DOHH2 (cell line): ENCODE data around the gene ADH1A.

Source experiments
- H3F3A ChIP-seq: fragments of 200-600 bp; sonication (generic), shearing (Covaris generic); 2 replicates; pipeline ENCODE4 v1.6.0; 2016; ENCODE audit warnings: antibody characterized with exemption, mild to moderate bottlenecking; ENCODE audit not compliant: control insufficient read depth, insufficient read depth
- H3K27ac ChIP-seq: fragments of 200-600 bp; sonication (generic); 2 replicates; pipeline ENCODE4 v1.5.1; 2014; ENCODE audit warnings: low read depth, mild to moderate bottlenecking, low read length, moderate library complexity
- H3K27me3 ChIP-seq: fragments of 200-600 bp; sonication (generic); 2 replicates; pipeline ENCODE4 v1.6.1; 2014; ENCODE audit warnings: mild to moderate bottlenecking, low read length, mixed read lengths; ENCODE audit not compliant: control insufficient read depth
- H3K36me3 ChIP-seq: fragments of 200-600 bp; sonication (generic); 2 replicates; pipeline ENCODE4 v1.6.1; 2014; ENCODE audit warnings: mild to moderate bottlenecking, low read length, moderate library complexity, mixed read lengths; ENCODE audit not compliant: control insufficient read depth
- H3K4me1 ChIP-seq: fragments of 200-600 bp; sonication (generic); 2 replicates; pipeline ENCODE4 v1.6.1; 2014; ENCODE audit warnings: mild to moderate bottlenecking, low read length, mixed read lengths; ENCODE audit not compliant: control insufficient read depth
- H3K4me2 ChIP-seq: fragments of 200-600 bp; sonication (generic); 2 replicates; pipeline ENCODE4 v1.6.0; 2014; ENCODE audit warnings: mild to moderate bottlenecking, low read length, moderate library complexity
- H3K4me3 ChIP-seq: fragments of 200-600 bp; sonication (generic); 2 replicates; pipeline ENCODE4 v1.5.1; 2014; ENCODE audit warnings: mild to moderate bottlenecking, low read length, mixed read lengths
- H3K79me2 ChIP-seq: fragments of 200-600 bp; sonication (generic); 2 replicates; pipeline ENCODE4 v1.6.1; 2014; ENCODE audit warnings: mild to moderate bottlenecking, low read length, mixed read lengths; ENCODE audit not compliant: control insufficient read depth
- H3K9me2 ChIP-seq: fragments of 200-600 bp; sonication (generic); replicated peaks from 2 replicates; pipeline ENCODE4 v1.6.1; 2014; ENCODE audit warnings: mild to moderate bottlenecking, low read length, mixed read lengths; ENCODE audit not compliant: control insufficient read depth
- H3K9me3 ChIP-seq: fragments of 200-600 bp; sonication (generic); 2 replicates; pipeline ENCODE4 v1.6.1; 2014; ENCODE audit warnings: antibody characterized with exemption, low read length, mixed read lengths; ENCODE audit not compliant: control insufficient read depth, insufficient read depth
- H4K20me1 ChIP-seq: fragments of 200-600 bp; sonication (generic); 2 replicates; pipeline ENCODE4 v1.6.0; 2014; ENCODE audit warnings: low read depth, mild to moderate bottlenecking, antibody characterized with exemption, low read length, moderate library complexity; ENCODE audit not compliant: control insufficient read depth, insufficient read depth
- CTCF ChIP-seq: fragments of 200-600 bp; sonication (generic); IDR thresholded peaks from one replicate; pipeline ENCODE4 v1.5.1; 2014; ENCODE audit warnings: antibody characterized with exemption, mild to moderate bottlenecking, low read depth, low read length; ENCODE audit not compliant: poor library complexity, severe bottlenecking
- EZH2phosphoT487 ChIP-seq: fragments of 200-600 bp; sonication (generic); IDR thresholded peaks from 2 replicates; pipeline ENCODE4 v1.6.1; 2017; ENCODE audit warnings: borderline replicate concordance, mild to moderate bottlenecking, antibody characterized with exemption, low read length, moderate library complexity, mixed read lengths

ADH1A gene

GRCh38 chr4:99252746-99253145 is 38.0 kb downstream of the ADH1A start:
- Histone ChIP-seq H3K79me2 (no peaks in the 10 kb centered on the region), H3K27me3 (no peaks in the 10 kb centered on the region), H3K4me2 (no peak overlapping the region), H3K36me3 (no peaks in the 10 kb centered on the region), H3K9me3 (no peaks in the 10 kb centered on the region), H3K9me2 (no peaks in the 10 kb centered on the region), H3K27ac (no peak overlapping the region), H3K4me1 (no peaks in the 10 kb centered on the region), H4K20me1 (no peaks in the 10 kb centered on the region), H3K4me3 (no peak overlapping the region), H3F3A (no peaks in the 10 kb centered on the region)
- no peak for TF ChIP-seq EZH2phosphoT487
- TF ChIP-seq CTCF = no peak

DNA sequence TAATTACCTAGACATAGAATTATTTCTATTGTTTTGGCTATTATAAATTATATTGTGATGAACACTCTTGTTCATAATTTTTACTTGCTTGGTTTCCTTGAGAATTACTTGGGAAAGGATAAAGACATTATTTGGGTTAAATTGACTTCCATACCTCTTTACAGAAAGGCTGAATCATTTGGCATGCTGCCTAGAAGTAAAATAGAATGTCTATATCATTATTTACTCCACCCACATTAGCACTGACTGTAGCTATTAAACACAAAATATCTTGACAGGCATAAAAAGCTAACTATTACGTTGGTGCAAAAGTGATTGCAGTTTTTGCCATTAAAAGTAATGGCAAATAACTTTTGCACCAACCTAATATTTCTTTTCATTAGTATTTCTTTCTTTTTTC is 42.1 kb downstream of the ADH1A start:
- no peak for TF ChIP-seq EZH2phosphoT487
- no peak for TF ChIP-seq CTCF
- Histone ChIP-seq H3K36me3 (no peaks in the 10 kb centered on the region), H3K9me3 (no peaks in the 10 kb centered on the region), H3K9me2 (no peaks in the 10 kb centered on the region), H3K4me1 (no peaks in the 10 kb centered on the region), H3K27ac (no peak overlapping the region), H3K79me2 (no peaks in the 10 kb centered on the region), H3K27me3 (no peaks in the 10 kb centered on the region), H3K4me2 (no peak overlapping the region), H4K20me1 (no peaks in the 10 kb centered on the region), H3F3A (no peaks in the 10 kb centered on the region), H3K4me3 (no peak overlapping the region)

- Histone ChIP-seq H4K20me1 (no peaks in the 10 kb centered on the region), H3K4me3 (no peak overlapping the region), H3K27ac (no peak overlapping the region), H3K36me3 (no peaks in the 10 kb centered on the region), H3K9me3 (no peaks in the 10 kb centered on the region), H3K27me3 (no peaks in the 10 kb centered on the region), H3K9me2 (no peaks in the 10 kb centered on the region), H3K79me2 (no peaks in the 10 kb centered on the region), H3K4me1 (no peaks in the 10 kb centered on the region), H3K4me2 (no peak overlapping the region), H3F3A (no peaks in the 10 kb centered on the region)
- TF ChIP-seq EZH2phosphoT487 (no peak), CTCF (no peak)
Observed at GRCh38 chr4:99235955-99236354, 54.8 kb downstream of the ADH1A start.
